MCF 10A (cell line): ENCODE measurements around the gene MYO5A. TPM values are rescaled to one million over a fixed set of nuclear protein-coding genes. Genes with fewer than 3 reads are reported as not detected.
"Not testable (repeated sequence)": the region's sequence is repeated elsewhere in the genome, so short reads cannot be mapped to it uniquely, and the experiment has no call there.

Experiments used
- BruUV-seq: library from RNA; stranded (reverse); fragments of 400-500 nt; replicated peaks from 2 replicates; lab custom pipeline; 2021; lab: Mats Ljungman, UMichigan
- CTCF ChIA-PET: fragments of 300-600 bp; sonication (Branson Sonifier 250); formaldehyde crosslinking; extraction: SDS; loops from one replicate; lab custom pipeline; 2021; ENCODE audit warnings: antibody characterized with exemption, inconsistent platforms; lab: Yijun Ruan, JAX
- POLR2A ChIA-PET: fragments of 300-600, 350-650 bp; sonication (Branson Sonifier 250); formaldehyde crosslinking; extraction: SDS; loops from one replicate; lab custom pipeline; 2020; ENCODE audit warnings: antibody characterized with exemption, inconsistent platforms; lab: Yijun Ruan, JAX
- DNase-seq: peaks from one replicate; pipeline ENCODE4 v3.0.0-alpha.2; 2018; ENCODE audit not compliant: unreplicated experiment
- H3K27ac Mint-ChIP-seq: one replicate; pipeline ENCODE4 v1.8.0; 2022; ENCODE audit warnings: mild to moderate bottlenecking, low read depth, mixed read lengths; ENCODE audit not compliant: unreplicated experiment
- H3K27me3 Mint-ChIP-seq: one replicate; pipeline ENCODE4 v1.8.0; 2022; ENCODE audit warnings: mixed read lengths; ENCODE audit not compliant: insufficient read depth, unreplicated experiment
- H3K36me3 Mint-ChIP-seq: one replicate; pipeline ENCODE4 v1.8.0; 2022; ENCODE audit warnings: mild to moderate bottlenecking, moderate library complexity, mixed read lengths; ENCODE audit not compliant: insufficient read depth, unreplicated experiment
- H3K4me1 Mint-ChIP-seq: one replicate; pipeline ENCODE4 v1.8.0; 2022; ENCODE audit warnings: mixed read lengths; ENCODE audit not compliant: insufficient read depth, unreplicated experiment
- H3K4me3 Mint-ChIP-seq: one replicate; pipeline ENCODE4 v1.8.0; 2022; ENCODE audit warnings: mild to moderate bottlenecking, moderate library complexity, mixed read lengths; ENCODE audit not compliant: unreplicated experiment
- H3K9me3 Mint-ChIP-seq: one replicate; pipeline ENCODE4 v1.8.0; 2022; ENCODE audit warnings: mixed read lengths; ENCODE audit not compliant: unreplicated experiment
- CTCF ChIP-seq: fragments of 200-600 bp; IDR thresholded peaks from one replicate; pipeline ENCODE4 v1.8.0; 2022; ENCODE audit warnings: antibody characterized with exemption, mild to moderate bottlenecking; ENCODE audit not compliant: unreplicated experiment
- intact Hi-C: fragments of 100-400 bp; cut with micrococcal nuclease; formaldehyde crosslinking; loops from 2 replicates; pipeline ENCODE4 v1.14.1; 2022
- total RNA-seq: library from RNA; stranded (reverse); gene quantifications from 2 replicates; pipeline ENCODE4 v1.2.3, GENCODE V29; 2022

Gene MYO5A
- total RNA-seq, 1 experiment from 2014 or later = 28.9 TPM

DNA sequence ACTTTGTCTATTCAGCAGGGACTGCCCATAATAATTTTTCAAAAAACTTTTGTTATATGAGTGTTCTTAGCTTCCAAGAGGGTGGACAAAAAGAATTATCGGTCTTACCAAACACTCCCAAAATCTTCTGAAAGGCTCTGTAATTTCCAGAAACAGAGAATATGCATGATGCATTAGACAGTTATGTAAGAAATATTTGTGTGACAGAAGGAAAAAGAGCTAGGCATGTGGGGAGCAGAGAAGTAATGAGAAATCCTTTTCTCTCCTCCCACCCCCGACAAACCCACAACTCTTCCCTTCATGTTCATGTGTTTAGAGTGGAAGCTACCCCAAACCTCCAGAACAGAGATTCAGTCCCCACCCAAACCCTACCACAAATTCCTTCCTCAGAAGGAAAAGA lies 86.8 kb downstream of the MYO5A start:
- DNase-seq = no peak
- ChIA-PET POLR2A (interaction anchor here (0.6 kb wide), 1 partner anchor 223 kb away, joined by 4 read pairs; no protein-coding TSS in a partner anchor), CTCF (interaction anchor here (0.6 to 0.9 kb wide), 2 partner anchors 18 to 23 kb away, joined by 3 to 6 read pairs; no protein-coding TSS in a partner anchor)
- Mint-ChIP-seq H3K9me3 (no peaks in the 10 kb centered on the region), H3K4me1 (peaks cover 13% of the 10 kb centered on the region), H3K36me3 (no peaks in the 10 kb centered on the region), H3K27ac (peak overlapping the region; percentile 9), H3K27me3 (no peaks in the 10 kb centered on the region), H3K4me3 (no peak overlapping the region)
- TF ChIP-seq CTCF = no peak
- intact Hi-C loops = no loop called here
- BruUV-seq = no TSS peak

GRCh38 chr15:52440946-52441345 lies 87.7 kb downstream of the MYO5A start:
- ChIA-PET CTCF (interaction anchor here (0.5 kb wide), 1 partner anchor 83 kb away, joined by 3 read pairs; no protein-coding TSS in a partner anchor), POLR2A (no interaction called here)
- no TSS peak for BruUV-seq
- no peak for DNase-seq
- intact Hi-C loops = no loop called here
- Mint-ChIP-seq H3K36me3 (no peaks in the 10 kb centered on the region), H3K9me3 (no peaks in the 10 kb centered on the region), H3K4me1 (peaks cover 13% of the 10 kb centered on the region), H3K27ac (peak overlapping the region; percentile 82), H3K27me3 (no peaks in the 10 kb centered on the region), H3K4me3 (no peak overlapping the region)
- TF ChIP-seq CTCF = no peak

DNA sequence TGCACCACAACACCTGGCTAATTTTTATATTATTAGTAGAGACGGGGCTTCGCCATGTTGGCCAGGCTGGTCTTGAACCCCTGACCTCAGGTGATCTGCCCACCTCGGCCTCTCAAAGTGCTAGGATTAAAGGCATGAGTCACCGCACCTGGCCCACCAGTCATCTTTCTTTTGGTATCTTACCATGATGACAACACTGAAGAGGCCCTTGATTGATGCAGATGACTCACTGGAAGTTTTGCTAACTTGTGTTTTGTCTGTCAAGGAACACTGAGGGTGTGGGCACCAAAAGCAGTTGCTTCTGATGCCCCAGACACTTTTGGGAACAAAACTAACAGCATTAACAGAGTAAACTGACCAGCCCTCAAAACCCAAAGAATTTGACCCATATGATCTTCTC lies 88.3 kb downstream of the MYO5A start:
- H3K9me3 Mint-ChIP-seq = no peaks in the 10 kb centered on the region
- H3K4me3 Mint-ChIP-seq = no peak overlapping the region
- no peaks in the 10 kb centered on the region for H3K27me3 Mint-ChIP-seq
- ChIA-PET POLR2A (no interaction called here), CTCF (no interaction called here)
- peak; percentile 71 for DNase-seq
- no peaks in the 10 kb centered on the region for H3K36me3 Mint-ChIP-seq
- BruUV-seq = no TSS peak
- intact Hi-C loops = no loop called here
- H3K4me1 Mint-ChIP-seq = peaks cover 13% of the 10 kb centered on the region
- TF ChIP-seq CTCF = no peak
- H3K27ac Mint-ChIP-seq = peak overlapping the region; percentile 82

- no peak for DNase-seq
- no TSS peak for BruUV-seq
- H3K27ac Mint-ChIP-seq = no peak overlapping the region
- no peak overlapping the region for H3K4me3 Mint-ChIP-seq
- H3K4me1 Mint-ChIP-seq = peaks cover 13% of the 10 kb centered on the region
- H3K9me3 Mint-ChIP-seq = no peaks in the 10 kb centered on the region
- intact Hi-C loops = no loop called here
- no peak for TF ChIP-seq CTCF
- H3K36me3 Mint-ChIP-seq = no peaks in the 10 kb centered on the region
- ChIA-PET CTCF (interaction anchor here (0.9 to 1.0 kb wide), 2 partner anchors 17 to 160 kb away, joined by 3 read pairs; no protein-coding TSS in a partner anchor), POLR2A (interaction anchor here (0.6 kb wide), 1 partner anchor 64 kb away, joined by 3 read pairs; no protein-coding TSS in a partner anchor)
- no peaks in the 10 kb centered on the region for H3K27me3 Mint-ChIP-seq
Observed at GRCh38 chr15:52439470-52439869, 89.2 kb downstream of the MYO5A start.

DNA sequence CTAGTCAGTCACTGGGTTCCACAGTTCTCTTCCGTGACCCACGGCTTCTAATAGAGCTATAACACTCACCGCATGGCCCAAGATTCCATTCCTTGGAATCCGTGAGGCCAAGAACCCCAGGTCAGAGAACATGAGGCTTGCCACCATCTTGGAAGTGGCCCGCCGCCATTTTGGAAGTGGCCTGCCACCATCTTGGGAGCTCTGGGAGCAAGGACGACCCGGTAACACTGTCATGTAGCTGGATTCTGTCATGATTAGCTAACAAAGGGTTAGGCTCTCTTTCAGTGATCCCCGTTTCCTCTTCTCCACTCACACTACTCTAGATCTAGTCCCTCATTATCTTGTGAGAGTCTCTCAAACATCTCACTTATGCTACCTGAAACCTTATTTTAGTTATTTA lies 89.6 kb downstream of the MYO5A start:
- H3K4me3 Mint-ChIP-seq, BruUV-seq, H3K36me3 Mint-ChIP-seq, DNase-seq, H3K9me3 Mint-ChIP-seq, H3K27ac Mint-ChIP-seq, H3K27me3 Mint-ChIP-seq, intact Hi-C loops: not testable (repeated sequence)
- ChIA-PET CTCF (interaction anchor here (0.9 to 1.0 kb wide), 2 partner anchors 18 to 161 kb away, joined by 3 read pairs; no protein-coding TSS in a partner anchor), POLR2A (interaction anchor here (0.6 kb wide), 1 partner anchor 64 kb away, joined by 3 read pairs; no protein-coding TSS in a partner anchor)
- peaks cover 13% of the 10 kb centered on the region for H3K4me1 Mint-ChIP-seq
